Activated CD4-positive, alpha-beta T cell treated with anti-CD3 and anti-CD28 coated beads for 24 hours (primary cell): ENCODE measurements around the gene COX19.
"Not testable (repeated sequence)": the region's sequence is repeated elsewhere in the genome, so short reads cannot be mapped to it uniquely, and the experiment has no call there.

Source experiments
- DNase-seq, 2 donors: peaks; one replicate each; pipeline ENCODE4 v3.0.0-alpha.2; 2020; ENCODE audit warnings: low read depth in 2 of 2

COX19 gene

DNA sequence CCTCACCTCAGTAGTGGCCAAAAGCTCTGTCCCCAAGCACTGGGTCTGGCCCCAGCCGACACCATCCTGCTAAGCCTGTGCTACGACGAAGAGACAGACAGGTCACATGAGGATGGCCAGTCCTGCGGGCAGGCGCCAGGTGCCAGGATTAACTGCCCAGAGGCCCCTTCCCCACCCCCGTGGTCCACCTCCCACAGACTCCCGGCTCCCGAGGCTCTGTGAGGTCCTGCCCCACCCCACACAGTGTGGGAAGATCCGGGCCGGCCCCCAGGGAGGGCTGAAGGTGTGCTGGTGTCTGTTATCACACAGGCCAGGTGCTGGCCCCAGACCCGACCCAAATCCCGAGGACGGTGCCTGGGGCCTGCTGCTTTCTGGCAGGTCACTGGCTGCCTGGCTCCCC lies 34.9 kb upstream of the COX19 start:
- no peak for DNase-seq

DNA sequence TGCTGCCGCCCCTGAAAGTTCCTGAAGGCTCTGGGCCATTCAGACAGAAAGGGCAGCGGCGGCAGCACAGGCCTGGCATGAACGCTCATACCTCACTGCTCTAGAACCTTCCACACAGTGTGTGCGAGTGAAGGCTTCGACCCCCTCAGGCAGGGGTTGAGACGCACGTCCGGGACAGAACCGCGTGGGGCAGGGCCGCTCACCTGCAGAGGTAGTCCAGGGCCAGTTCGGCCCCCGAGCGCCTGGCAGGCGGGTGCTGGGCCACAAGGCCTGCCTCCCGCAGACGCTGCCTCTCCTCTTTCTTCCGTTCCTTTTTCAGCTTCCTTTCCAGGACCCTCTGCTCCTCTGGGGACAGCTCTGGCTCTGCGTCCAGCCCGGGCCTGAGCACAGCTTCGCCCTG lies 34.4 kb upstream of the COX19 start:
- DNase-seq: no peak

DNA sequence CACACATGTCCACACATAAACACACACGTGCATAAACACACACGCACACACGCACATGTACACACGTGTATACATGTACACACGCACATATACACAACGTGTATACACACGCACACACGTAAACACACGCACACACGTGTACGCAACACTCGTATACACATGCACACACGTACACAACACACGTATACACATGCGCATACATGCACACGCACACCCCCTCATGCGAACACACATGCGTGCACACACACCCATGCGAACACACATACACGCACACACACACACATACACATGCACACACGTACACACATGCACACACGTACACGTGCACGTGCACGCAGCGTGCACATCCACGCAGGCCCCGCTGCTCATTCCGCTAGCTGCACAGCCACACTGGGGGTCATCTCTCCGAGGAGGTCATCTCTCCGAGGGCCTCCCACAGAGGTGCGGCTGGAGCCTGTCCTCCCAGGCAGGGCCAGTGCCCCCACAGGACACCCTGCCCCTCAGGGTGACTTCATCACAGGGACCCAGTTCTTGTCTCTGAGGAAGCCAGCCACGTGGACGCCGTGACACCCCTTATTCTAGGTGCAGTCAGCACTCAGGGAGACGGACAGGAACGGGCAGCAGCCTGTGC lies 33.5 kb upstream of the COX19 start:
- no peak for DNase-seq

DNA sequence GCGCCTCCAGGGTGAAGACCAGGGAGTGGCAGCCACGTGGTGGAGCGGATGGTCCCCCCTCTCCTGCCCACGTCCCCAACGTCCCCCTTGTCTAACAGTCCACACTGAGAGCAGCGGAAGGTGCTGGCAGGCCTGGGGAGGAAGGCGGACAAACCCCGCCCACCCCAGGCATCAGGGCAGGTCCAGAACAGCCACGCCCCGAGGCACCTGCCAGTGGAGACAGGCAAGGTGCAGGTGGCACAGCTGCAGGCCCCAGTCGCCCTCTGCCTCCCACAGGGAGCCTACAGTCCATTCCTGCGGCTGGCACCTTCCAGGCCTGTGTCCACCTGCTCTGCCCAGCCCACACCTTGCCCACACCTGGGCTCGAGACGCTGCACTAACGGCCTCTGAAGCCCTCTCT lies 32.6 kb upstream of the COX19 start:
- no peak for DNase-seq

DNA sequence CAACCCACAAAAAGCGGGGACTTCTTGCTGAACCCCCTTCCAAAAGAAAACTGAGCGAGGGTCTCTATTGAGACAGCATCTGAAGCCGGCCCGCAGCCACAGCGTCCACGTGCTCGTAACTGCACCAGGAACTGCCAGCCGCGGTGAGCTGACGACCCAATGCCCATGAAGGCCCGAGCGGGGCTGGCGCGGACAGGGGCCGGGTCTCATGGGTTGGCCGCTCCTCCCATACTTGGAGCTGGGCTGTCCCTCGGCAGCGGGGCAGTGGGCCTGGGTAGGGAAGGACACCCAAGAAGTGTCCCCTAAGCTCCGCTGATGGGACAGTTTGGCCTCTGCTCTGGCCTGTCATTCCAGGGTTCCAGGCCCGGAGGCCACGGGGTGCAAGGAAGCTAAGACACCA lies 30.0 kb upstream of the COX19 start:
- no peak for DNase-seq

DNA sequence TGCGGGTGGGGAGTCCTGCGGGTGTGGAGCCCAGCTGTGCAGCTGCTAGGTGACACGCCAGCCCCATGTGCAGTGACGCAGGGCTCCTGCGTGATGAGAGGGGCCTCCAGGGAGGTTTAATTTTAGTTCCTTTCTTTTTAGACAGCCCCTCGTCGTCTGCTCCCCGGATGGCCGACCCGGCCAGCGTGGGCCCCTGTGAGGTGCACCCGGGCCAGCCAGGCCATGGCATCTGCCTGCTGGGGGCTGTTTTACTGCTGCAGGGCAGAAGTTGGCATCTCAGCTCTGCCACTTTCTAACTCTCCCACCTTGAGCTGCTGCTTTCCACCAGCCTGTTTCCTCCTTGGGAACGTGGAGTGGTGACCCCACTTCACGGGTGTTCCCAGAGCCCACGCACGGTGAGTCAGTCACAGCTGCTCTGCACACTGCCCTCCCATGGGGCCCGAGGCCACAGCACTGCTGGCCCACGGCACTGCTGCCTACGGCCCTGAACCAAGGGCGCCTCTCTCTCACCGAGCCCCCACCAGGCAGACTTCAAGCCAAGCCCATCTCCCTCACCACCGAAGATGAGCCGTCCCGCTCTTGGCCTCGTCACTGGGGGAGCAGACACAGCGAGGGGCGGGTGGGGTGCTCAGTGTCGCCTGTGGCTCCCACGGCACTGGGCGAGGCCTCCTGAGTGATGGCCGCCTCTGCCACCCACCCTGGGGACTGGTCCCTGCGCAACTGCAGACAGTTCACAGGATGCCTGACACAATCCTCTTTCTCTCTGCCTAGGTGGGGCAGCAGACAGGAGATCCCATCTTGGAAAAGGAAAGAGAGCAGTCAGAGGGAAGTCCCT lies 28.9 kb upstream of the COX19 start:
- DNase-seq: no peak

DNA sequence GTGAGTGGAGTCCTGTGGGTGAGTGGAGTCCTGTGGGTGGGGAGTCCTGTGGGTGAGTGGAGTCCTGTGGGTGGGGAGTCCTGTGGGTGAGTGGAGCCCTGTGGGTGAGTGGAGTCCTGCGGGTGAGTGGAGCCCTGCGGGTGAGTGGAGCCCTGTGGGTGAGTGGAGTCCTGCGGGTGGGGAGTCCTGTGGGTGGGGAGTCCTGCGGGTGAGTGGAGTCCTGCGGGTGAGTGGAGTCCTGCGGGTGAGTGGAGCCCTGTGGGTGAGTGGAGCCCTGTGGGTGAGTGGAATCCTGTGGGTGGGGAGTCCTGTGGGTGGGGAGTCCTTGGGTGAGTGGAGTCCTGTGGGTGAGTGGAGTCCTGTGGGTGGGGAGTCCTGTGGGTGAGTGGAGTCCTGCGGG lies 27.1 kb upstream of the COX19 start:
- not testable (repeated sequence) for DNase-seq

DNA sequence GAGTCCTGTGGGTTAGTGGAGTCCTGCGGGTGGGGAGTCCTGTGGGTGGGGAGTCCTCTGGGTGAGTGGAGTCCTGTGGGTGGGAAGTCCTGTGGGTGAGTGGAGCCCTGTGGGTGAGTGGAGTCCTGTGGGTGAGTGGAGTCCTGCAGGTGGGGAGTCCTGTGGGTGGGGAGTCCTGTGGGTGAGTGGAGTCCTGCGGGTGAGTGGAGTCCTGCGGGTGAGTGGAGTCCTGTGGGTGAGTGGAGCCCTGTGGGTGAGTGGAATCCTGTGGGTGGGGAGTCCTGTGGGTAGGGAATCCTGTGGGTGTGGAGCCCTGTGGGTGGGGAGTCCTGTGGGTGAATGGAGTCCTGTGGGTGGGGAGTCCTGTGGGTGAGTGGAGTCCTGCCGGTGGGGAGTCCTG lies 26.7 kb upstream of the COX19 start:
- not testable (repeated sequence) for DNase-seq

DNA sequence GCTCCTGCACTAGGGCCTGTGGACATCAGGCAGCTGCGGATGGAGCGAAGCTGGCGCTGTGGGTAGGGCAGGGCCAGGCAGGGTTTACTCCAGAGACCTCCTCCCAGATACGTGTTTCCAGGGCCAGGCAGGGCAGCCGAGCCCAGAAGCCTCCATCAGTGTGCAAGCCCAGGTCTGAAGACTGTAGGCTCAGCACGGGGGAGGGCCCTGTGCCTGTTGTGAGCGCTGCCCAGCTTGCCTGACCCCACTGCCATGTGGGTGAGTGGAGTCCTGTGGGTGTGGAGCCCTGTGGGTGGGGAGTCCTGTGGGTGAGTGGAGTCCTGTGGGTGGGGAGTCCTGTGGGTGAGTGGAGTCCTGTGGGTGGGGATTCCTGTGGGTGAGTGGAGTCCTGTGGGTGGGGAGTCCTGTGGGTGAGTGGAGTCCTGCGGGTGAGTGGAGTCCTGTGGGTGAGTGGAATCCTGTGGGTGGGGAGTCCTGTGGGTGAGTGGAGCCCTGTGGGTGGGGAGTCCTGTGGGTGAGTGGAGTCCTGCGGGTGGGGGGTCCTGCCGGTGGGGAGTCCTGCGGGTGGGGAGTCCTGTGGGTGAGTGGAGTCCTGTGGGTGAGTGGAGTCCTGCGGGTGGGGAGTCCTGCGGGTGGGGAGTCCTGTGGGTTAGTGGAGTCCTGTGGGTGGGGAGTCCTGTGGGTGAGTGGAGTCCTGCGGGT lies 25.9 kb upstream of the COX19 start:
- not testable (repeated sequence) for DNase-seq

DNA sequence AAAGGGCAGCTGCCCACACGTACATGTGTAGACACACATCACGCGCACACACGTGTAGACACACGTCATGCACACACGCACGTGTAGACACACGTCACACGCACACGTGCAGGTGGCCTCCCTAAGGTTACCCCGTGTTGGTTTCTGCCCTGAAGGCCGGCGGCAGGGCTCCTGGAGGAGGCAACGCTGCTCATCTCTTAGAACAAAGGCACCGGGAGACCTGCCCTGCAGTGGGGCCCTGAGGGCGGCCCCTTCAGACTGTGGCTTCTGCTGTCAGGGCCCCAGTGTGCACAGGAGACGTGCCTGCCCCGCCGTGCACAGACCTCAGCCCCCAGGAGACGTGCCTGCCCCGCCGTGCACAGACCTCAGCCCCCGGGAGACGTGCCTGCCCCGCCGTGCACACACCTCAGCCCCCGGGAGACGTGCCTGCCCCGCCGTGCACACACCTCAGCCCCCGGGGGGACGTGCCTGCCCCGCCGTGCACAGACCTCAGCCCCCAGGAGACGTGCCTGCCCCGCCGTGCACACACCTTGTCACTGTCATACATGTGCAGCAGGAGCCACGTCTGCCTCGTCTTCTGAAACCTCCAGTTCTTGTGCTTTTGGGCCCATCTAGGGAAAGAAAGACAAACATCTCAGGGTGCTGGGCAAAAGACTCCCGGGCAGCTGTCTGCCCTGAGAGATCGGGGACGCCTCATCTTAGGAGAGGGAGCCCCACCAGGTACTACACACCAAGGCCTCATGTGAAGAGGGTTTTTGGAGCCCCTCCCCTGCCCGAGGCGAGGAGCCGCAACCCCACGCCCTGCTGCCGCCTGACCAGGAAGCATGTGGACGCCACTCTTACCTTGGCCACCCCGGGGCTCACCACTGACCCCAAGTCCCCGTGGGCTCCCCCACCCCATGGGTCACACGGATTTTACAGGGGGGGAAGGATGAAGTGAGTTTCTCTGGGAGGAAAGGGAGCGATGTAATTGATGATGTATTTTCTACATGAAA lies 24.9 kb upstream of the COX19 start:
- no peak for DNase-seq

DNA sequence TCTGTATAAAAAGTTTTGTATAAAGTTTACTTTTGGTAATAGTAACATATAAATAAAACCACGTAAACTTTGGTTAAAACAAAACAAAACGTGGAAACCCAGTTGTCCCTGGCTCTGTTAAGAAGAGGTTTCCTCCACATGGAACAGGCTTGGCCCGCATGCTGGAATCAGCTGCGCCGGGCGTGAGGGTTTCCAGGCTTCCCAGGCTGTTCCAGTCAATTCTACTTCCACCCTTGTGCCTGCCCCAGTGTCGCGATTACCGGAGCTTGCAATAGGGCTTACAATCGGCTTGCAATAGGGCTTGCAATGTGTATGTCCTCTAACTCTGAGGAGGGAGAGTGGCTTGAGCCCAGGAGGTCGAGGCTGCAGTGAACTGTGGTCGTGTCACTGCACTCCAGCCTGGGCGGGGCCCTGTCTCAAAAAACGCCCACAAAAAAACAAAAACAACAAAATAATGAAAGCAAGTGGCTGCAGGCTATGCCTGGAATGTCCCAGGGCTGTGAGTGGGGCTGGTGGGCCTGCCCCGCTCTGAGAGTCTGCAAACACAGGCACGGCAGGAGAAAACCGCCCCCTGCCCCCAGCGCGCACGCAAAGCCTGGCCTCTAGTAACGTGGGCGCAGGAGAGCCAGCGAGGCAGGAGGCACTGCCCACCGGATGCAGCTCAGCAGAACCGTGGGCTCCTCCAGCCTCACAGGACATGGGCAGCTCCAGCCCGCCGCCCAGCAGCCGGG lies 24.0 kb upstream of the COX19 start:
- no peak for DNase-seq

DNA sequence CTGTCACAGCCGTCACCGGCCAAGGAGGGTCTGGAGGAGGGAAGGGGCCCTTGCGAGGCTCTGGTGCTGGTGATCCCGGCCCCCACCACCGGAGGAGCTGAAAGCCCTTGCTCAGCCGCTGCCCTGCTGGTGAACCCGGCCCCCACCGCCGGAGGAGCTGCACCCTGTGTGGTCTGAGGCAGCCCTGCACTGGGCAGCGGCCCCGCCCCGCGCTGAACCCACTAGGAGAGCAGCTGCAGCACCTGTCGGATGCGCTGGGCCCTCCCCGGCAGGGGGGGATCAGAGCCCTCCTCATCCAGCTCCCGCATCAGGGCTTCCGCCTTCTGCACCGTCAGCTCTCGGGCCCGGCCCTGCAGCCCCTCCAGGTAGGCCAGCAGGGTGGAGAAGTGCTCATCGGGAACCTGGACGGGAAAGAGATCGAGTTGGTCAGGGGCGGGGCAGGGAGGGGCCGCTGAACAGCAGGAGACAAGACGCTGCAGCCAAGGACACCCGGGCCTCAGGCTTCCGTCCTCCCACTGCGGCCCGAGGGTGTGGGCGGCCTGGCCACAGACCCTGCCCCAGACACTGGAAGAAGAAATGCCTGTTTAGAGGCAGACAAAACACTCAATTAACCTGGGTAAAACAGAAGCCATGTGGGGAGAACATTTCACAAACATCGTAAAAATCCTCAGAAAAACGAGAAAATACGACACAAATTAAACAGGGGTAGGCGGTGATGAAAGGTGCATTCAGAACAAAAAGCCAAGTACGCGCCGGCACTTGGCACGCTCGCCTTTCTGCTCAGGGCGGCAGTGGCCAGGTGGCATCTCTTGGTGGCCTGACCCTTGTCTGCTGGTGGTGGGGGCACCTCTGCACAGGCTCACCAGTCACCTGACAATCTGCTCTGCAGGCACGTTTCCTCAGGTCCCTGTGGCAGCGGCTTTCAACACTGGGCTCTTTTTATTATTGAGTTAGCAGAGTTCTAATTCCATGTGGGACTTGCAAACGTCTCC lies 22.4 kb upstream of the COX19 start:
- DNase-seq: no peak

DNA sequence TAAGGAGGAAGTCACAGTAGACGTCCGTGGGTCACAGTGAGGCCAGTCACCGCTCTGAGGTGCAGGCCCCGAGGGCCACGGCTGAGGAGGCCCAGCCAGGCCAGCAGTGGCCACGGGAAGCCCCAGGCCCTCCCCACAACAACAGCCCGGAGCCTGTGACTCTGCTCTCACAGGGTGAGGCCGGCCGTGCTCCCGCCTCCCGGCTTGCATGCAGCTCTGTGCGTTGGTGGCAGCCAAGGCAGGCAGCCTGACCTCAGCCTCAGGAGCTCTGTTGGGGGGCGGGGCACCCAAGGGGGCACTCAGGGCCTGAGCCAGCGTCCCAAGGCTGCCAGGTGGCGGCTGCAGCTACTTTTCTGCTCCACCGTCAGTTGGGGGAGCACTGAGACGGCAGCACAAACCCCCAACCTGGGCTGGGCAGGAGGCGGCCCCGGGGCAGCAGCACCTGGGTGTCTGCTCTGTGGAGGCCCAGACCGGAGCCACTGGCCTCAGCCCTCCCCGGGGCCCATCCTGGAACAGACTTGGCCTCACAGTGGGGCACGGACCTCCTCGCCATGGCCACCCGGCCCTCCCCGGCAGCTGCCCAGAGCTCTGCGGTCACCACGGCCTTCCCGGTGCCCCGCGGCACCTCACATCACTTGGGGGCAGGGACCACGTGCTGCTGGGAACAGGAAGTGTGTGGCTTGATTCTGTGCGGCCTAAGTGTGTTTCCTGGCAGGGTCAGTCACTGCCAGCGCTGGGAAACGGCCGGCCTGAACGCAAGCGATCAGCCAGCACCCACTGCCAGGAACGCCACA lies 20.9 kb upstream of the COX19 start:
- no peak for DNase-seq

DNA sequence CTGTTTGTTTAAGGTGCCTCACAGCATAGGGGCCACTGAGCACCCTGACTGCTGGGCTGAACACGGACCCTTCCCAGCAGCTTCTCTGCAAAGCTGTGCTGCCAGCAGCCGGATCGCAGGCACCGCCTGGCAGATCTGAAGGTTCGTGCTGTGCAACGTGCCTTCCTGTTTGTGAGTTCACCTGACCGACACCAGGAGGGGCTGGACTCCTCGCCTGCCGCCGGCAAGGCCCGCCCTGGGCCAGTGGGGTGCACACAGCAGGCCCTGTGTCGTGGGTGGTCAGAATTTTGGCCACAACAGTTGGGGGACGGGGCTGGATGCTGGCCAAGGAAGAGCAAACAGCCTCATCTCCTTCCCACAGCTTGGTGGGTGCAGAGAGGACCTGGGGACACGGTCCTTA lies 20.2 kb upstream of the COX19 start:
- DNase-seq: no peak

DNA sequence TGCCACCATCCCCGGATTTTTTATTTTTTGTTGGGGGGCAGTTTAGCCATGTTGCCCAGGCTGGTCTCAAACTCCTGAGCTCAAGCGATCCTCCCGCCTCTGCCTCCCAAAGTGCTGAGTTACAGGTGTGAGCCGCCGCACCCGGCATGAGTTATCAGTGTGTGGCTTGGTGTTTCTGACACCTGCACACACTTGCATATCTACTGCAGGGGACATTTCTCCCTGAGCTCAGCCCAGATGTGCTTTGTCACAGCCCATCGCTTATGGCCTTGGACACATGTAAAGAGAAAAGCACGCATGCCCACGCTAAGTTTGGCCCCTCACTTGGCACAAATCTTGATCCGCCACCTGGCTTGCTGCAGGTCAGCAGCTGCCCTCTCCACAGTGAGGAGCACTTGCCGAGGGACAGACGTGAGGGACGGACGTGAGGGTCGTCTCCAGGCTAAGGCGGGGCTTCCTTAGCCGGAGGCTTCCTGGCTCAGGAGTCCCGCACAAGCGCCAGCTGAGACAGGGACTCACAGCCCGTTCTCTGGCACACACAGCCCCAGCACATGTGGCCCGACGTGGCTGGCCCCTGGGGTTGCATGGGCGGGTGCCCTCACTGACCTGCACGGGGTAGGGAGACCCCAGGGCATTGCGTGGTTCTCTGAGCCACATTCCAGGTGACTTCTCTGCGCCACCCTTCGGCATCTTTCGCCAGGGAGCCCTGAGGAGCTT lies 19.4 kb upstream of the COX19 start:
- no peak for DNase-seq

DNA sequence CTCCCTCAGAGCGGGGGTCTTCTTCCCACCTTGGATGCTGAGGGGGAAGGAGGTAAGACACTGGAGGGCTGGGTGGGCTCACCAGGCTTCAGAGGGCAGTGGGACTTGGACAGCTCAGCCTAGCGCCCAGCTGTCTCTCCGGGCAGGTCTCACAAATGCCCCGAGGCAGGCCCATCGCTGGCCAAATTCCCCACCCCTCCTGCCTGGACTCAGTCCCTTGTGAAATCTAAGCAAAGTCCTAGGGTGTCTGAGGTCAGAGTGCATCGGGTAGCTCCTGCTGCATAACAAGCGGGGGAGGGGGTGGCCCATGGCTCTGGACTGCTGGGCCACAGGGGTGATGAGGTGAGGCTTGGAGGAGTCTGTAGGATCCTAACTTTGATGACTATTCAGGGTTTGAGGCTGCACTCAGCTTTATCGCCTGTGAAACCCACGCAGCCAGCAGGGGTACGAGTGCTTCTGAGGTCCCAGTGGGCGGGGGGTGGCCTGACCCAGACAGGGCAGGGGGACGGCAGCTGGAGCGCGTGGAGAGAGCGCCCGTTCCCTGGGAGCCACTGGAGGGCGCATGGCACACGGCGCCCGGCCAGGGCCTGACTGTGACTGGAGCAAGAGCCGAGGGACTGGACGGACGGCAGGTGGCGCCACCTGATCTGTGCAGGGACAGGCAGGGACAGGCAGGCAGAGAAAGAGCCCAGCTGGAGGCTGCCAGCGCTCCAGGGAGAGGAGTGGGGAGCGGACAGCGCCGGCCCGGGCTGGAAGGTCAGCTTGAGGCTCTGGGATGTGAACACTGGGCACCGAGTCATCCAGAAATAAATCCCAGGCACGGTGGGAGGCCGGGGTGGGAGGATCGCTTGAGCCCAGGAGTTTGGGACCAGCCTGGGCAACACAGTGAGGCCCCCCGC lies 17.6 kb upstream of the COX19 start:
- peak; percentile 95 to 96 for DNase-seq
